ENCODE results near the gene KCNMA1. TPM values are rescaled to one million over a fixed set of nuclear protein-coding genes. Genes with fewer than 3 reads are reported as not detected.

The KCNMA1 gene
- total RNA-seq, 1 experiment from 2014 or later = 31.3 TPM

- no peaks in the 10 kb centered on the region for H3K79me2 ChIP-seq (ENCODE audit: low read length)
- H3K4me1 ChIP-seq (ENCODE audit: low read length) = no peaks in the 10 kb centered on the region
- no peaks in the 10 kb centered on the region for H3K9me2 ChIP-seq (replicated peaks; ENCODE audit: insufficient read depth, low read length)
- H3K27me3 ChIP-seq (ENCODE audit: low read length) = no peaks in the 10 kb centered on the region
- no peak overlapping the region for H2AFZ ChIP-seq (ENCODE audit: low read length)
- no peak overlapping the region for H3K4me2 ChIP-seq (ENCODE audit: low read depth, low read length, poor library complexity, severe bottlenecking)
- H3K9me3 ChIP-seq (ENCODE audit: low read length) = no peaks in the 10 kb centered on the region
- no peaks in the 10 kb centered on the region for H4K20me1 ChIP-seq (ENCODE audit: insufficient read depth, low read depth, low read length)
- no peak for DNase-seq
- no peak overlapping the region for H3K9ac ChIP-seq (ENCODE audit: low read length)
- H3K4me3 ChIP-seq (ENCODE audit: low read length) = no peak overlapping the region
- no peaks in the 10 kb centered on the region for H3K36me3 ChIP-seq (ENCODE audit: insufficient read depth, low read length)
- H3K27ac ChIP-seq (ENCODE audit: low read length) = no peak overlapping the region
These were observed 607.6 kb downstream of the KCNMA1 start for GRCh38 chr10:77029777-77030717.

- no peaks in the 10 kb centered on the region for H3K79me2 ChIP-seq (ENCODE audit: low read length)
- no peak overlapping the region for H3K4me2 ChIP-seq (ENCODE audit: low read depth, low read length, poor library complexity, severe bottlenecking)
- H3K36me3 ChIP-seq (ENCODE audit: insufficient read depth, low read length) = no peaks in the 10 kb centered on the region
- no peak overlapping the region for H3K9ac ChIP-seq (ENCODE audit: low read length)
- no peak overlapping the region for H3K27ac ChIP-seq (ENCODE audit: low read length)
- H2AFZ ChIP-seq (ENCODE audit: low read length) = no peak overlapping the region
- no peaks in the 10 kb centered on the region for H3K4me1 ChIP-seq (ENCODE audit: low read length)
- no peak overlapping the region for H3K4me3 ChIP-seq (ENCODE audit: low read length)
- H3K9me2 ChIP-seq (replicated peaks; ENCODE audit: insufficient read depth, low read length) = no peaks in the 10 kb centered on the region
- no peaks in the 10 kb centered on the region for H3K9me3 ChIP-seq (ENCODE audit: low read length)
- no peaks in the 10 kb centered on the region for H4K20me1 ChIP-seq (ENCODE audit: insufficient read depth, low read depth, low read length)
- DNase-seq = peak; percentile 21
- H3K27me3 ChIP-seq (ENCODE audit: low read length) = no peaks in the 10 kb centered on the region
These were observed 609.6 kb downstream of the KCNMA1 start for GRCh38 chr10:77028042-77028441.

- H3K27ac ChIP-seq (ENCODE audit: low read length) = no peak overlapping the region
- no peak overlapping the region for H3K4me2 ChIP-seq (ENCODE audit: low read depth, low read length, poor library complexity, severe bottlenecking)
- H4K20me1 ChIP-seq (ENCODE audit: insufficient read depth, low read depth, low read length) = no peaks in the 10 kb centered on the region
- no peak overlapping the region for H3K4me3 ChIP-seq (ENCODE audit: low read length)
- H3K9me3 ChIP-seq (ENCODE audit: low read length) = no peaks in the 10 kb centered on the region
- H3K79me2 ChIP-seq (ENCODE audit: low read length) = no peaks in the 10 kb centered on the region
- H3K9me2 ChIP-seq (replicated peaks; ENCODE audit: insufficient read depth, low read length) = no peaks in the 10 kb centered on the region
- no peaks in the 10 kb centered on the region for H3K27me3 ChIP-seq (ENCODE audit: low read length)
- no peaks in the 10 kb centered on the region for H3K36me3 ChIP-seq (ENCODE audit: insufficient read depth, low read length)
- peak; percentile 27 for DNase-seq
- H3K9ac ChIP-seq (ENCODE audit: low read length) = no peak overlapping the region
- no peak overlapping the region for H2AFZ ChIP-seq (ENCODE audit: low read length)
- no peaks in the 10 kb centered on the region for H3K4me1 ChIP-seq (ENCODE audit: low read length)
These were observed 610.0 kb downstream of the KCNMA1 start for GRCh38 chr10:77027576-77027975.

GRCh38 chr10:77027141-77027540, 610.5 kb downstream of the KCNMA1 start:
- no peaks in the 10 kb centered on the region for H3K9me2 ChIP-seq (replicated peaks; ENCODE audit: insufficient read depth, low read length)
- H3K9me3 ChIP-seq (ENCODE audit: low read length) = no peaks in the 10 kb centered on the region
- H3K27me3 ChIP-seq (ENCODE audit: low read length) = no peaks in the 10 kb centered on the region
- no peak overlapping the region for H3K4me3 ChIP-seq (ENCODE audit: low read length)
- no peaks in the 10 kb centered on the region for H3K36me3 ChIP-seq (ENCODE audit: insufficient read depth, low read length)
- no peak overlapping the region for H3K9ac ChIP-seq (ENCODE audit: low read length)
- H3K4me1 ChIP-seq (ENCODE audit: low read length) = no peaks in the 10 kb centered on the region
- H3K4me2 ChIP-seq (ENCODE audit: low read depth, low read length, poor library complexity, severe bottlenecking) = no peak overlapping the region
- no peaks in the 10 kb centered on the region for H4K20me1 ChIP-seq (ENCODE audit: insufficient read depth, low read depth, low read length)
- no peaks in the 10 kb centered on the region for H3K79me2 ChIP-seq (ENCODE audit: low read length)
- H2AFZ ChIP-seq (ENCODE audit: low read length) = no peak overlapping the region
- DNase-seq = no peak
- H3K27ac ChIP-seq (ENCODE audit: low read length) = no peak overlapping the region

GRCh38 chr10:77026148-77026547, 611.5 kb downstream of the KCNMA1 start:
- DNase-seq = no peak

GRCh38 chr10:77024461-77024860, 613.1 kb downstream of the KCNMA1 start:
- no peak for DNase-seq
- H3K9me2 ChIP-seq (replicated peaks; ENCODE audit: insufficient read depth, low read length) = no peaks in the 10 kb centered on the region
- no peak overlapping the region for H3K4me3 ChIP-seq (ENCODE audit: low read length)
- H3K4me2 ChIP-seq (ENCODE audit: low read depth, low read length, poor library complexity, severe bottlenecking) = no peak overlapping the region
- H3K27ac ChIP-seq (ENCODE audit: low read length) = no peak overlapping the region
- no peaks in the 10 kb centered on the region for H3K27me3 ChIP-seq (ENCODE audit: low read length)
- no peak overlapping the region for H2AFZ ChIP-seq (ENCODE audit: low read length)
- H3K9me3 ChIP-seq (ENCODE audit: low read length) = no peaks in the 10 kb centered on the region
- H3K4me1 ChIP-seq (ENCODE audit: low read length) = no peaks in the 10 kb centered on the region
- H3K9ac ChIP-seq (ENCODE audit: low read length) = no peak overlapping the region
- no peaks in the 10 kb centered on the region for H3K36me3 ChIP-seq (ENCODE audit: insufficient read depth, low read length)
- H3K79me2 ChIP-seq (ENCODE audit: low read length) = no peaks in the 10 kb centered on the region
- H4K20me1 ChIP-seq (ENCODE audit: insufficient read depth, low read depth, low read length) = no peaks in the 10 kb centered on the region

More at GRCh38 chr10:77026148-77026547, 611.5 kb downstream of the KCNMA1 start:
- H4K20me1 ChIP-seq (ENCODE audit: insufficient read depth, low read depth, low read length) = no peaks in the 10 kb centered on the region
- H3K27ac ChIP-seq (ENCODE audit: low read length) = no peak overlapping the region
- no peaks in the 10 kb centered on the region for H3K9me3 ChIP-seq (ENCODE audit: low read length)
- no peaks in the 10 kb centered on the region for H3K9me2 ChIP-seq (replicated peaks; ENCODE audit: insufficient read depth, low read length)
- H3K79me2 ChIP-seq (ENCODE audit: low read length) = no peaks in the 10 kb centered on the region
- H3K4me1 ChIP-seq (ENCODE audit: low read length) = no peaks in the 10 kb centered on the region
- H3K36me3 ChIP-seq (ENCODE audit: insufficient read depth, low read length) = no peaks in the 10 kb centered on the region
- no peak overlapping the region for H3K9ac ChIP-seq (ENCODE audit: low read length)
- H2AFZ ChIP-seq (ENCODE audit: low read length) = no peak overlapping the region
- H3K4me2 ChIP-seq (ENCODE audit: low read depth, low read length, poor library complexity, severe bottlenecking) = no peak overlapping the region
- no peaks in the 10 kb centered on the region for H3K27me3 ChIP-seq (ENCODE audit: low read length)
- no peak overlapping the region for H3K4me3 ChIP-seq (ENCODE audit: low read length)

GRCh38 chr10:77023396-77023795, 614.2 kb downstream of the KCNMA1 start:
- Histone ChIP-seq H3K4me3 (ENCODE audit: low read length) (no peak overlapping the region), H3K9ac (ENCODE audit: low read length) (no peak overlapping the region), H3K36me3 (ENCODE audit: insufficient read depth, low read length) (no peaks in the 10 kb centered on the region), H4K20me1 (ENCODE audit: insufficient read depth, low read depth, low read length) (no peaks in the 10 kb centered on the region), H3K79me2 (ENCODE audit: low read length) (no peaks in the 10 kb centered on the region), H2AFZ (ENCODE audit: low read length) (no peak overlapping the region), H3K27ac (ENCODE audit: low read length) (no peak overlapping the region), H3K9me2 (replicated peaks; ENCODE audit: insufficient read depth, low read length) (no peaks in the 10 kb centered on the region), H3K9me3 (ENCODE audit: low read length) (no peaks in the 10 kb centered on the region), H3K27me3 (ENCODE audit: low read length) (no peaks in the 10 kb centered on the region), H3K4me1 (ENCODE audit: low read length) (no peaks in the 10 kb centered on the region), H3K4me2 (ENCODE audit: low read depth, low read length, poor library complexity, severe bottlenecking) (no peak overlapping the region)
- DNase-seq = no peak

GRCh38 chr10:77022671-77023070, 614.9 kb downstream of the KCNMA1 start:
- Histone ChIP-seq H3K79me2 (ENCODE audit: low read length) (no peaks in the 10 kb centered on the region), H3K4me1 (ENCODE audit: low read length) (no peaks in the 10 kb centered on the region), H3K4me3 (ENCODE audit: low read length) (no peak overlapping the region), H3K9me2 (replicated peaks; ENCODE audit: insufficient read depth, low read length) (no peaks in the 10 kb centered on the region), H3K9ac (ENCODE audit: low read length) (no peak overlapping the region), H3K4me2 (ENCODE audit: low read depth, low read length, poor library complexity, severe bottlenecking) (no peak overlapping the region), H3K27ac (ENCODE audit: low read length) (no peak overlapping the region), H4K20me1 (ENCODE audit: insufficient read depth, low read depth, low read length) (no peaks in the 10 kb centered on the region), H3K27me3 (ENCODE audit: low read length) (no peaks in the 10 kb centered on the region), H2AFZ (ENCODE audit: low read length) (no peak overlapping the region), H3K36me3 (ENCODE audit: insufficient read depth, low read length) (no peaks in the 10 kb centered on the region), H3K9me3 (ENCODE audit: low read length) (no peaks in the 10 kb centered on the region)
- no peak for DNase-seq
